OCI-LY7 (cell line): Measurements from ENCODE around the gene HINT2.

ENCODE experiments used
- EZH2phosphoT487 ChIP-seq: fragments of 200-600 bp; sonication (generic); IDR thresholded peaks from 2 replicates; pipeline ENCODE4 v1.6.1; 2018; ENCODE audit warnings: low read depth, borderline replicate concordance, mild to moderate bottlenecking, mixed run types, antibody characterized with exemption, low read length, moderate library complexity, mixed read lengths
- TF ChIP-seq, protein P1 (sequence below): fragments of 200-600 bp; sonication (generic); conservative IDR thresholded peaks from 2 replicates; pipeline ENCODE4 v1.5.1; 2014; ENCODE audit warnings: mild to moderate bottlenecking, antibody characterized with exemption, low read length, moderate library complexity, mixed read lengths

DNA sequence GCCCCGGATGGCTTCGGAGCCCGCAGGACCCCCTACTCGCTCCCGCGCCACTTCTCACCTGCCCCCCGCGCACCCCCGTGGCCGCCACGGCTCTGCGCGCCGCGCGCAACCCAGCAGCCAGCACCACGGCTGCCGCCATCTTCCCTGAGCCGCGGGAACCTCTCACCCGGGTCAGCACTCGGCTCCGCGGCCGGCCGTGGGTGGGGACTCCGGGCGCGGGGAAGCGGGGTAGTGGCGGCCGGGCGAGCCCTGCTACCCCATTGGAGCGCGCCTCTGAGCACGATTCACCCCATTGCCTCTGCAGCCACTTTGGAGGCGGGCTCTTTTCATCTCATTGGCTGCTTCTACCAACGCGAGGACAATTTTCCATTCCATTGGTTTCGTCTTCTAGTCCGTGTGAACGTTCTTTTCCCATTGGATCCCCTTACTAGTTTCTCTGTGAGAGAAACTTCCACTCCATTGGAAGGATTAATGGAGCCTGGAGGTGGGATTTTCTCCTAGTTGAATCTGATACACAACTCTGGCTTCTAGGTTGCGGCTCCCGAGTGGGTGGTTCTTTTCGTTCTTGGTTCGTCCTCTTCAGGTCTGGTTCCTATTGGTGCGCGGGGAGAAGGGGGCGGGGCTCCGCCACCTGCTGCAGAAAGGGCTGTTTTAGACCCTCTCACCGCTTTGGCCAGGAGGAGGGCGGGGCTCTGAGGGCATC, at the start of gene HINT2:
- TF ChIP-seq, protein P1, sequence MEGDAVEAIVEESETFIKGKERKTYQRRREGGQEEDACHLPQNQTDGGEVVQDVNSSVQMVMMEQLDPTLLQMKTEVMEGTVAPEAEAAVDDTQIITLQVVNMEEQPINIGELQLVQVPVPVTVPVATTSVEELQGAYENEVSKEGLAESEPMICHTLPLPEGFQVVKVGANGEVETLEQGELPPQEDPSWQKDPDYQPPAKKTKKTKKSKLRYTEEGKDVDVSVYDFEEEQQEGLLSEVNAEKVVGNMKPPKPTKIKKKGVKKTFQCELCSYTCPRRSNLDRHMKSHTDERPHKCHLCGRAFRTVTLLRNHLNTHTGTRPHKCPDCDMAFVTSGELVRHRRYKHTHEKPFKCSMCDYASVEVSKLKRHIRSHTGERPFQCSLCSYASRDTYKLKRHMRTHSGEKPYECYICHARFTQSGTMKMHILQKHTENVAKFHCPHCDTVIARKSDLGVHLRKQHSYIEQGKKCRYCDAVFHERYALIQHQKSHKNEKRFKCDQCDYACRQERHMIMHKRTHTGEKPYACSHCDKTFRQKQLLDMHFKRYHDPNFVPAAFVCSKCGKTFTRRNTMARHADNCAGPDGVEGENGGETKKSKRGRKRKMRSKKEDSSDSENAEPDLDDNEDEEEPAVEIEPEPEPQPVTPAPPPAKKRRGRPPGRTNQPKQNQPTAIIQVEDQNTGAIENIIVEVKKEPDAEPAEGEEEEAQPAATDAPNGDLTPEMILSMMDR, result no peak
- no peak for TF ChIP-seq EZH2phosphoT487
